GM12891 (cell line): Measurements from ENCODE around the gene CHST8.

Experiments used
- POLR2A ChIP-seq: IDR thresholded peaks from 2 replicates; pipeline ENCODE4 v1.6.1; 2011; ENCODE audit warnings: low read depth, low read length, control low read depth
- POLR2AphosphoS5 ChIP-seq: IDR thresholded peaks from 2 replicates; pipeline ENCODE4 v1.6.1; 2011; ENCODE audit warnings: low read depth, low read length, control low read depth
- POU2F2 ChIP-seq: IDR thresholded peaks from 2 replicates; pipeline ENCODE4 v1.6.1; 2011; ENCODE audit warnings: low read depth, mild to moderate bottlenecking, control low read depth, low read length, moderate library complexity
- TAF1 ChIP-seq: IDR thresholded peaks from 2 replicates; pipeline ENCODE4 v1.6.1; 2011; ENCODE audit warnings: low read depth, low read length, control low read depth

DNA sequence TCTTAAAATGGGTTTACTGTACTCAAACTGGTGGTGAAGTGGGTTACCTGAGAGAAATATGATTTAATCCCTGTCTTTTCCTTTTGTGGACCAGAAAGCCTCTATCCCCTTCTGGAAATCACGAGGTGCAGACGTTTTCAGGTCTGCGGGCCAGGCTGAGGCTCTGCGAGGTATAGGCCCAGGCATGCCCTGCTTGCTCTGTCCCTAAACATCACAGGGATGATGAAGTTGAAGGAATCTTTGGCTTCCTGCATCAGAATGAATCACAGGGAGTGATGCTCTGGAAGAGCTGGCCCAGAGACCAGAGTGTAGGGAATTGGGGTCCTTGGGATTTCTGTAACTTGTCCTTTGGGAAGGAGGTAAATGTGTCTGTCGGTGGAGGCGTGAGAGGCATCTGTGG lies 18.4 kb upstream of the CHST8 start:
- TF ChIP-seq POLR2A (no peak), TAF1 (no peak), POLR2AphosphoS5 (no peak), POU2F2 (no peak)
